HG02642 (cell line): ENCODE data around the gene LAYN.

ENCODE experiments used
- ATAC-seq: cut with Tn5 transposase; IDR thresholded peaks from one replicate; pipeline ENCODE4 v1.9.1; 2021; ENCODE audit warnings: mild to moderate bottlenecking; ENCODE audit not compliant: unreplicated experiment, poor library complexity

The LAYN gene

GRCh38 chr11:111540114-111540936 lies at the start of gene LAYN:
Gene LAYN (plus strand): TSS chr11:111540720. CDS start chr11:111540844, 124 bp downstream.
- no peak for ATAC-seq

GRCh38 chr11:111494040-111494439 lies 46.5 kb upstream of the LAYN start:
- ATAC-seq, result no peak

DNA sequence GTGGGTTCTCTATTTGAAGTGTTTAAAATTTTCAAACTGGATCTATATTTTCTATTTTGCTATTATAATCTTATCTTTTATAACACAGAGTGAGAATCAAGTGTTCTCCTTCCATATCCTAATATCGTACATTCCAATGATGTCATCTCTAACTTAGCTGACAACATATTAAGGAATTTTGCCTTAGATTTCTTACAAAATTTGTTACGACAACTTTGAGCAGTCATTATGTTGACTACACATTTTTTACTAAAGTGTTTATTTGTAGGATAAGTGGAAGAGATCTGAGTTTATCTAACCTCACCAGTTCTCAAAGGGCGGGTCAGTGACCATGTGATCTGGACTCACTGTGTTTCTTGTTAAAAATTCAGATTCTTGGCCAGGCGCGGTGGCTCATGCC lies 41.0 kb upstream of the LAYN start:
- no peak for ATAC-seq

DNA sequence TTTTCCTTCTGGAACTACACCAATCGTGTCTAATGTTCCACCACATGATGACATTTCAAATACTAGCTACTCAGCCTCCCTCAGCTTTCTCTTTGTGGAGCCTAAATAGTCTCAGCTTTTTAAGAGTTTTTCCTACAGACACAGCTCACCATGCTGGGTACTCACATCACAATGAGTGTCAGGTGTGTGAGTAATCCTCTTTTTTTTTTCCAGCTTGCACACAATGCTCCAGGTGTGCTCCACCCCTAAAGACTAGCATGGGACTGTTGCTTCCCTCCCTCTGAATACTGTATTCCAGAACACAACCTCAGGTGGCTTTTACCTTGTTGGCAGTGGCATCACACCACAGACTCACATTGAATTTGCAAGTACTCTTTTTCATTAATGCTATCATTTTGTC lies 40.0 kb upstream of the LAYN start:
- no peak for ATAC-seq

DNA sequence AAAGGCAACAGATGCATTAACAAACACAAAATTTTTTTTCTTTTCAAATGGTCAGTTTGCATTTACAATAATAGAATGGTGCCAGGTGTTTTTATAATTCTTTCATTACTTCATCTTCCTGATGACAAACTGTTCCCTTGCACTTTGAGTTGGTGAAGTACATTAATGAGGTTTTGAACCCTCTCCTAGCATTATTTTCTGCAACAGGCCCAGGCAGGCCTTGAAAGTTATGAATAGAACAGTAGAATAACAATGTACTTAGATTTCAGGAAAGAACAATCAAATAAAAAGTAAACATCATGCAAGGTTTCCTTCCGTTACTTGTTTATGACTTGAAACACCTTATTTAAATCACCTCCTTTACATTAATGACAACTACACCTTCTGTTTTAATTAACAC lies 37.9 kb upstream of the LAYN start:
- no peak for ATAC-seq

GRCh38 chr11:111510311-111510710 lies 30.2 kb upstream of the LAYN start:
- ATAC-seq, result no peak

DNA sequence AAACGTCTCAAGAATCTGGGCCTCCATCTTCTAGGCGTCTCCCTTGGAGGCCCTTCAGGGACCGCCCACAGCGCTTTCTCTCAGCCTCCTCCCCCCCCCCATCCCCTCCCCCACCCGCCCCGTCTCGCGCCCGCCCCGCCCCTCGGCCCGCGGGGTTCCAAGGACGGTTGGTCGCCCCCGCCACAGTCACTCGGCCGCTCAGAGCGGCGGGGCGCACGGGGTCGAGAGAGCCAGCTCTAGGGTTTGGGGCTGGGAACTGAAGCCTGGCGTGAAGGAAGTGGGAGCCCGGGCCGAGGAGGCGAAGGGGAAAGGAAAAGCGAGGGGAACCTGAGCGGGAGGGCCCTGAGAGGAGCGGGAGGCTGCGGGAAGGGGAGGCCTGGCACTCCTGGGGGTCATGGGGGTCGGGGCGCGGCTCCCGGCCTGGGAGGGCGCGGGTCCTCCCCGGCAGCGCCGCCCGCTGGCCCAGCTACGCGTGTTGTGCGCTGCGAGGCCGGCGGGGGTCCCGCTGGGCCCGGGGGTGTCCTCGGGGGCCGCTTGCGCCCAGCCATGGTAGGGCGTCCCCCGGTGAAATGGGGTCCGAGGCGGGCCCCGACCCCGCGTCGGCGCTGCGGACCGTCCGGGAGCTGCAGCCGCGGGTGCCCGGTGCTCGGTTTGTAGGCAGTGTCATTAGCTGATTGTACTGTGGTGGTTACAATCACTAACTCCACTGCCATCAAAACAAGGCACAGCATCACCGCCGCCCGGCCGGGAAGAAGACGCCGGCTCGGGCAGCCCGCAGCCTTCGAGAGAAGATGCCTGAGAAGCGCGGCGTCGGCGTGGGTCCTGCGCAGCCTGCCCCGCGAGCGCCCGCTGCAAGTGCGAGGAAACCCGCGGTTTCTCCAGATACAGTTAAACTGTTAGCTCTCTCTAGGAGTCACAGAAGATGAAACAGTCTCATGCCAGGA lies 28.0 kb upstream of the LAYN start, which contains the start of gene BTG4:
TSS of gene BTG4 (minus strand) at position 91 of the 944 bp plus-strand sequence. CDS start 13,610 bp downstream, outside the sequence.
- ATAC-seq, result no peak

DNA sequence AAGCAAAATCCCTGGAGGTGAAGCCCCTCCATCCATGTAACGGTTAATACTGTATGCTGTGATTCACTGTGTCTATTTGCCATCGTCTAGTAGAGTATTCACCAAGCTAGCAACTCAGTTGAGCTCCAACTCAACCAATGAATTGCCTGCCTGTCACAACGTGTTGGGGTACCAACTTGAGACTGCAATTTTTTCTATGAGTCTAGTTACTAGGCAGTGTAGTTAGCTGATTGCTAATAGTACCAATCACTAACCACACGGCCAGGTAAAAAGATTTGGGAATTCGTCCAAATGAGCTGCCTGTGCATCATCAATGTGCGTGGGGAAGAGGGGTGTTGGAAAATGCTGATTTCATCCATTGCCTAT lies 27.3 kb upstream of the LAYN start:
- ATAC-seq, result no peak

- ATAC-seq, result no peak
These were observed 26.1 kb upstream of the LAYN start, which contains the start of gene HOATZ for GRCh38 chr11:111514216-111515031. Gene HOATZ (plus strand): TSS chr11:111514778. CDS start chr11:111514785, 7 bp downstream.

- no peak for ATAC-seq
These were observed 24.9 kb upstream of the LAYN start for GRCh38 chr11:111515591-111515990.

GRCh38 chr11:111518668-111519067 lies 21.9 kb upstream of the LAYN start:
- no peak for ATAC-seq

GRCh38 chr11:111520560-111520959 lies 20.0 kb upstream of the LAYN start:
- ATAC-seq, result no peak

DNA sequence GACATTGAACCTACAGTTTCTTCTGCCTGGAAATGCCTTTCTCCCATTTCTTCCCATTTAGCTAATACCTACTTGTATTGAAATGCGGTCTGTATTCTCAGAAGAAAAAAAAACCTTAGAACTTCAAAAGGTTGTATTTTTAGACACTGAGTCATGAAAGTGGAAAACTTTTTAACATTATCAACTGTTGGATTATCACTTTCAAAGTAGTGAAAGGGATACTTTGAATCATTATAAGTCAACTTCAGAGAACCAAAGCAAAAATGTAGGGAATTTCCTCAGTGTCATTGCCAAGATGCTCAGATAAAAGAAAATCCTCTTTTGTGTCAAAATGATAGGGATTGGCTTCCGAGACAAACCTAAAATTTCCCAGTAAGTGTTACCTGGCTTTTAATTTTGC lies 19.4 kb upstream of the LAYN start:
- ATAC-seq, result no peak

- ATAC-seq, result no peak
These were observed 18.1 kb upstream of the LAYN start for GRCh38 chr11:111522426-111522825.

GRCh38 chr11:111523343-111523742 lies 17.2 kb upstream of the LAYN start:
- ATAC-seq, result no peak

DNA sequence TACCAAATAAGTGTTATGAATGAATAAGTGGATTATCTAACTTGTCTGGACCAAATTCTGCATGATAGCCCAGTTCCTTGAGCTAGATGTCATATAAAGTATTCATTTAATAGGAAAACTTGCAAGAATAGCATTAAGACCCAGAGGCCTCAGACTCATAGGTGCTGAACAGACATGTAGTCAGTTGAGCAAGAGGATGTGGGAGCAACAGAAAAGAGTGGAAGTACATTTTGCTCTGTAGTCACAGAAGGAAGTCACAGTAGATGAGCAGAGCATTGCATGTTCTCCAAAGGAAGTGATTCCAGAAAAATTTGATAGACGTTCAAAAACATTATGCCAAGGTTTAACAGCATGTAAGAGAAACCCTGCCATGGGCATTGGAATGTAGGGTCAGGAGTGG lies 16.5 kb upstream of the LAYN start:
- no peak for ATAC-seq

- ATAC-seq, result no peak
These were observed 15.1 kb upstream of the LAYN start for GRCh38 chr11:111525456-111525855.

DNA sequence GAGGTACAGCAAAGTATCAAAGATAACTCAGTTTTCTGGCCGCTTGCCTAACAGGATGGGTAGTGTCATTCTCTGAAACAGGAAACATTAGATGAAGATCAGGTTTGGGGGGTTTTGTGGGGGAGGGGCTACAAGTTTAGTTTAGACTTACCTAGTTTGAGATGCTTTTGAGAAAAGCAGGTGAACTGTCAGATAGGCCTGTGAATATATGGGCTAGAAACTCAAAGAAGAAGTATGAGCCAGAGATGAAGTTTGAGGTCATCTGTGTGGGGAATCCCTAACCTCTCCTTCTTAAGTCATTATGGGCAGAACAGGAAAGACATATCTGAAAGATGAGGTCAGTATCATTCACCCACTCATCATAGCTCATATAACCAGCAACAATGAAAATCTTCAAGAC lies 14.0 kb upstream of the LAYN start:
- ATAC-seq, result no peak

GRCh38 chr11:111527279-111527678 lies 13.2 kb upstream of the LAYN start:
- ATAC-seq, result no peak

GRCh38 chr11:111528557-111528956 lies 12.0 kb upstream of the LAYN start:
- no peak for ATAC-seq
